ENCODE data around the gene FRYL. TPM values are rescaled to one million over a fixed set of nuclear protein-coding genes. Genes with fewer than 3 reads are reported as not detected.

The FRYL gene
- total RNA-seq, 4 donors from 2014 or later: 46.0 to 66.5 (median 55.8) TPM

DNA sequence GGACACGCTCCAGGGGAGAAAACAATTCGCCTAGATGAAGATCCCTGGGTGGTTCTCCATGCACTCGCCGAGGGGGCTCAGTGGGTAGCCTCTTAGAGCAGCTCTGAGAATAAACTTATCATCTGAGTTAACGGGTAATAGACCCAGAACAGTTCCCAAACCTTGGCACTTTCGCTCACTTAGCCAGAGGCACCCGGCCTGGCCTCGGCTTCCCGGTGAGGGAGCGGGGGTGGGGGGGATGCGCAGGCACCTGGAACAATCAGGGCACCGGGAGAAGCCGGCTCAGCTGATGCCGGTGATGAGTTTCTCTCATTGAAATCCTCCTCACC lies 290.4 kb downstream of the FRYL start:
- Histone ChIP-seq H3K27me3 (peaks cover 0 to 73% (median 41%) of the 10 kb centered on the region in 4 donors), H3K4me1 (peaks cover 0 to 22% (median 19%) of the 10 kb centered on the region in 4 donors), H3K36me3 (no peaks in the 10 kb centered on the region), H3K27ac (replicated peaks in 1 of 4) (no peak overlapping the region), H3K4me3 (peak overlapping the region; percentile 46 to 56 (median 49)), H3K9me3 (no peaks in the 10 kb centered on the region)
- no peak for TF ChIP-seq POLR2A (IDR thresholded peaks at IDR 0.05; ENCODE audit: low read depth)
- TF ChIP-seq, protein P1, sequence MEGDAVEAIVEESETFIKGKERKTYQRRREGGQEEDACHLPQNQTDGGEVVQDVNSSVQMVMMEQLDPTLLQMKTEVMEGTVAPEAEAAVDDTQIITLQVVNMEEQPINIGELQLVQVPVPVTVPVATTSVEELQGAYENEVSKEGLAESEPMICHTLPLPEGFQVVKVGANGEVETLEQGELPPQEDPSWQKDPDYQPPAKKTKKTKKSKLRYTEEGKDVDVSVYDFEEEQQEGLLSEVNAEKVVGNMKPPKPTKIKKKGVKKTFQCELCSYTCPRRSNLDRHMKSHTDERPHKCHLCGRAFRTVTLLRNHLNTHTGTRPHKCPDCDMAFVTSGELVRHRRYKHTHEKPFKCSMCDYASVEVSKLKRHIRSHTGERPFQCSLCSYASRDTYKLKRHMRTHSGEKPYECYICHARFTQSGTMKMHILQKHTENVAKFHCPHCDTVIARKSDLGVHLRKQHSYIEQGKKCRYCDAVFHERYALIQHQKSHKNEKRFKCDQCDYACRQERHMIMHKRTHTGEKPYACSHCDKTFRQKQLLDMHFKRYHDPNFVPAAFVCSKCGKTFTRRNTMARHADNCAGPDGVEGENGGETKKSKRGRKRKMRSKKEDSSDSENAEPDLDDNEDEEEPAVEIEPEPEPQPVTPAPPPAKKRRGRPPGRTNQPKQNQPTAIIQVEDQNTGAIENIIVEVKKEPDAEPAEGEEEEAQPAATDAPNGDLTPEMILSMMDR (IDR thresholded peaks at IDR 0.05): no peak
- TF ChIP-seq POLR2AphosphoS5 (IDR thresholded peaks at IDR 0.05): no peak
- TF ChIP-seq EP300 (IDR thresholded peaks at IDR 0.05): no peak
- intact Hi-C loops (cut with DNase I): no loop called here
- DNase-seq (ENCODE audit: extremely low spot score): no peak
- 12% methylated on average over 9 of the region's 14 CpGs for whole genome bisulfite sequencing

DNA sequence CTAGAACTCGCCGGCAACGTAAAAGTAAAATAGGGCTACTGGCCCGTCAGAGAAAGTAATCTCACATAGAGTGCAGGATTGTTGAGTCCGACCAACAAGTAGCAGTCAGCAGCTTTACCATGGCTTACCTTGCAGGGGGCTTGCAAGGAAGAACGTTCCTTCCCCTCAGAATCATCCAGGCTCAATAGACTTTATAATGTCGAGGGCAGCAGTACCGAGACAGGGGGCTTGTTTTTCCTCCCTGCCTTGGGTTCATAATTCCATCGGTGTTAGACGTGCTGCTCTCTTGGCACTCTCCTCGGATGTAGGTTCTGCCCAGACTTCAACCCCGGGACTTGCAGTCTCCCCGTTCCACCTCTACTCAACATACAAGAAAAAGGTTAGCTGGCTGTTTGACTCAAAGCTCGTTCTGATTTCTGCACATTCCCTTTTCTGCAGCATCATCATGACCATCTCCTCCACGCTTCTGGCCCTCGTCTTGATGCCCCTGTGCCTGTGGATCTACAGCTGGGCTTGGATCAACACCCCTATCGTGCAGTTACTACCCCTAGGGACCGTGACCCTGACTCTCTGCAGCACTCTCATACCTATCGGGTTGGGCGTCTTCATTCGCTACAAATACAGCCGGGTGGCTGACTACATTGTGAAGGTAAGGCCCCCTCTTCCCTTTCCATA lies 295.4 kb downstream of the FRYL start:
- Histone ChIP-seq H3K36me3 (no peaks in the 10 kb centered on the region), H3K9me3 (no peaks in the 10 kb centered on the region), H3K4me1 (peaks cover 0 to 19% (median 15%) of the 10 kb centered on the region in 4 donors), H3K4me3 (no peak overlapping the region), H3K27ac (replicated peaks in 1 of 4) (no peak overlapping the region), H3K27me3 (peaks cover 0 to 91% (median 45%) of the 10 kb centered on the region in 4 donors)
- intact Hi-C loops (cut with DNase I): no loop called here
- TF ChIP-seq, protein P1 (IDR thresholded peaks at IDR 0.05): no peak
- TF ChIP-seq POLR2AphosphoS5 (IDR thresholded peaks at IDR 0.05): no peak
- TF ChIP-seq EP300 (IDR thresholded peaks at IDR 0.05): no peak
- TF ChIP-seq POLR2A (IDR thresholded peaks at IDR 0.05; ENCODE audit: low read depth): no peak
- no peak for DNase-seq (ENCODE audit: extremely low spot score)
- WGBS: 49% methylated on average over 15 of the region's 22 CpGs

DNA sequence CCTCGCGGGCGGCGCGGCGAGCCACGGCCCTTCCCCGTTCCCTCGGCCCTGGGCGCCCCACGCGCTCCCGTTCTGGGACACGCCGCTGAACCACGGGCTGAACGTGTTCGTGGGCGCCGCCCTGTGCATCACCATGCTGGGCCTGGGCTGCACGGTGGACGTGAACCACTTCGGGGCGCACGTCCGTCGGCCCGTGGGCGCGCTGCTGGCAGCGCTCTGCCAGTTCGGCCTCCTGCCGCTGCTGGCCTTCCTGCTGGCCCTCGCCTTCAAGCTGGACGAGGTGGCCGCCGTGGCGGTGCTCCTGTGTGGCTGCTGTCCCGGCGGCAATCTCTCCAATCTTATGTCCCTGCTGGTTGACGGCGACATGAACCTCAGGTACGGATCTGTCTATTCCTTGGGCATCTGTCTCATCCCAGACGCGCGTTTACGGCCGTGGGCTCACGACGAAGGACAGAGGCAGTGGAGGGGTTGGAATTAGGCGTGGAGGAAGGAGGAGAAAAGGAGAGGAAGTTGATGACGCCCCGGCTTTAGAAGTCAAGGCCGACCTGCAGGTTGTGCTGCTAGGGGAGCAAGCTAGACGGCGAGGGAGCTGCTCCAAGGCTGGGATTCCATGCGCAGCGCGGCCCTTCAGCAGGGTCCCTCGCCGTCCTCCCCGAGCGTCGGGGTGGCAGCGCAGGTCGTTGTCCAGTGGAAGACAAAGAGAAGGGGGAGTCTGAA lies 296.1 kb downstream of the FRYL start:
- Histone ChIP-seq H3K27ac (replicated peaks in 1 of 4) (no peak overlapping the region), H3K27me3 (peaks cover 0 to 84% (median 40%) of the 10 kb centered on the region in 4 donors), H3K36me3 (no peaks in the 10 kb centered on the region), H3K9me3 (no peaks in the 10 kb centered on the region), H3K4me3 (peak overlapping the region; percentile 32 to 53 (median 44)), H3K4me1 (peaks cover 0 to 16% (median 12%) of the 10 kb centered on the region in 4 donors)
- intact Hi-C loops (cut with DNase I): no loop called here
- TF ChIP-seq POLR2A (IDR thresholded peaks at IDR 0.05; ENCODE audit: low read depth) (no peak), EP300 (IDR thresholded peaks at IDR 0.05) (no peak), POLR2AphosphoS5 (IDR thresholded peaks at IDR 0.05) (no peak)
- TF ChIP-seq, protein P1 (IDR thresholded peaks at IDR 0.05): no peak
- DNase-seq (ENCODE audit: extremely low spot score): no peak
- 18% methylated on average over 19 of the region's 66 CpGs for WGBS

DNA sequence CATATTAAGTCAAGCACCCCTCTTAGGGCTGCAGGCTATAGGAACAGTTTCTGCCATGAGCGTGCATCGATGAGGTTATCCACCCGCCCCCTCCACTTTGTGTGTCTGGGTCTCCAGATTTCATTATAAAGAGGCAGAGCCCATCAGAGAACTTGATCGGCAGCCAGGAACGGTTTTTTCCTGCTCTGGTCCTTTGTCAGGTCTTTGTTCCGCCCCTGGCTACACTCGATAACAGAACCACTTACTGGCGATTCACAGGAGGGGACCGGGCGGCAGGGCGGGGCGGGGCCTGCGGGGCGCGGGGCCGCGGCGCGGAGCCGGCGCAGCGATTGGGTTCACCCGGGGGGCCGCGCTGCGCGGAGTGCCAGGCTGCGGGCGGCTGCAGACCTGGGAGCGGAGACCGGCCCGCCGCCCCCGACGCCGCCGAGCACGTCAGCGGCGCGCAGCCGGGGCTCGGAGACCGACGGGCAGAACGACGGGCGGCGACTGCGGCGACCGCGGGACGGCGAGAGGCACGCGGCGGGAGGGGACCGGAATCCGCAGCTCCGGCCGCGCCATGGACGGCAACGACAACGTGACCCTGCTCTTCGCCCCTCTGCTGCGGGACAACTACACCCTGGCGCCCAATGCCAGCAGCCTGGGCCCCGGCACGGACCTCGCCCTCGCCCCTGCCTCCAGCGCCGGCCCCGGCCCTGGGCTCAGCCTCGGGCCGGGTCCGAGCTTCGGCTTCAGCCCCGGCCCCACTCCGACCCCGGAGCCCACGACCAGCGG lies 296.9 kb downstream of the FRYL start, which contains the start of gene SLC10A4:
TSS of gene SLC10A4 (plus strand) at position 338 of the 771 bp plus-strand sequence. CDS start at position 557, 219 bp downstream.
- intact Hi-C loops (cut with DNase I): no loop called here
- no peak within 1 kb of the TSS for H3K27ac ChIP-seq (replicated peaks in 1 of 4)
- peaks cover 0 to 77% (median 35%) of the 10 kb centered on the region in 4 donors for H3K27me3 ChIP-seq
- DNase-seq (ENCODE audit: extremely low spot score): no peak
- no peak for TF ChIP-seq EP300 (IDR thresholded peaks at IDR 0.05)
- no peak for TF ChIP-seq POLR2A (IDR thresholded peaks at IDR 0.05; ENCODE audit: low read depth)
- TF ChIP-seq, protein P1 (IDR thresholded peaks at IDR 0.05): no peak
- TF ChIP-seq POLR2AphosphoS5 (IDR thresholded peaks at IDR 0.05): no peak
- H3K36me3 ChIP-seq: no peaks in the 10 kb centered on the region
- H3K4me3 ChIP-seq: peak within 1 kb of the TSS; percentile 32 to 53 (median 44)
- no peaks in the 10 kb centered on the region for H3K9me3 ChIP-seq
- peaks cover 0 to 16% (median 12%) of the 10 kb centered on the region in 4 donors for H3K4me1 ChIP-seq
- 19% methylated on average over 4 of the region's 85 CpGs for WGBS
